ENCODE results near the gene TRIP11.

The TRIP11 gene

DNA sequence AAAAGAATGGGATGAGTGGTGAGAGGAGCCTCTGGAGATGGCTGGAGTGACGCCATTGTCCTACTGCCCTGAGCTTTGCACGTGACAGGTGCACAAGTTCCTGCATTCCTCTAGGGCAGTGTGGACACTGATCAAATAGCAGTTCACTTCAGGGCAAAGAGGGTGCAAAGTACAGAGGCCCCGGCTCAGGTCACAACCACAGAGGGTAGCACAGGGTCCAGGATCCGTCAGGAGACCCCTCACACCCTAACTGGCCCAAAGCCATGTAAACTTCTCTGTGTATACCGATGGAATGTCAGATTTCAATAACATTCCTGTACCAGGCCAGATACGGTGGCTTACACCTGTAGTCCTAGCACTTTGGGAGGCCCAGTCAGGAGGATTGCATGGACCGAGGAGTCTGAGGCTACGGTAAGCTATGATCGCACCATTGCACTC is 82.0 kb downstream of the TRIP11 start:
- H3K4me1 ChIP-seq (ENCODE audit: control insufficient read depth, insufficient read depth, low read length) = peaks cover 1% of the 10 kb centered on the region; the same call in 1 of the 2 replicates
- DNase-seq (ENCODE audit: low read depth, low spot score) = no peak
- H3K4me3 ChIP-seq (ENCODE audit: low read length) = no peak overlapping the region
- no peaks in the 10 kb centered on the region for H3K36me3 ChIP-seq (ENCODE audit: control insufficient read depth, insufficient read depth, low read length)
- no peak overlapping the region for H3K27ac ChIP-seq (ENCODE audit: low read length)
- H3K9me3 ChIP-seq (ENCODE audit: control insufficient read depth, insufficient read depth, low read length) = no peaks in the 10 kb centered on the region
- no CpG with 5 or more reads among the region's 9 CpGs for WGBS (ENCODE audit: insufficient coverage, insufficient read length)
- H3K27me3 ChIP-seq (ENCODE audit: control insufficient read depth, insufficient read depth, low read length) = no peaks in the 10 kb centered on the region

GRCh38 chr14:91956616-91957015 is 83.2 kb downstream of the TRIP11 start:
- no peak overlapping the region for H3K4me3 ChIP-seq (ENCODE audit: low read length)
- no peaks in the 10 kb centered on the region for H3K36me3 ChIP-seq (ENCODE audit: control insufficient read depth, insufficient read depth, low read length)
- DNase-seq (ENCODE audit: low read depth, low spot score) = no peak
- WGBS (ENCODE audit: insufficient coverage, insufficient read length) = no CpG with 5 or more reads among the region's 5 CpGs
- no peak overlapping the region for H3K27ac ChIP-seq (ENCODE audit: low read length)
- H3K4me1 ChIP-seq (ENCODE audit: control insufficient read depth, insufficient read depth, low read length) = peaks cover 1% of the 10 kb centered on the region; the same call in 1 of the 2 replicates
- H3K27me3 ChIP-seq (ENCODE audit: control insufficient read depth, insufficient read depth, low read length) = no peaks in the 10 kb centered on the region
- H3K9me3 ChIP-seq (ENCODE audit: control insufficient read depth, insufficient read depth, low read length) = no peaks in the 10 kb centered on the region

DNA sequence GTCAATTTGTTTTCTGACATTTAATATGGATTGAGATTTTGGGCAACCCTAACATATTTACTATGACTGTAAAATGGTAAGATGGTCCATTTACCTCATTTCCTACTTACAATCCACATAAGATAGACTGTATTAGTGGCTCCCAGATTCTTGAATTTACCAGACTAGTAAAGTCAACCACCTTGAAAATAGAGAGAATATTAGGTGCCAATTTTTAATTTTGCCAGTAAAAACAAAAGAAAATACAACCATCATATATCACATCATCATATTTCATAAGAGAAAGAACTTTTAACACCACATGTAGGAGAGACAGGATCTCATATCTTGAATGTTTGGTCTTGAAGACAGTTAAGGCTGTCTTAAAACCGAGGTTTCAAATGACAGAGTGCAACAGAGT is 84.7 kb downstream of the TRIP11 start:
- no peaks in the 10 kb centered on the region for H3K27me3 ChIP-seq (ENCODE audit: control insufficient read depth, insufficient read depth, low read length)
- H3K4me3 ChIP-seq (ENCODE audit: low read length) = no peak overlapping the region
- no peak overlapping the region for H3K27ac ChIP-seq (ENCODE audit: low read length)
- H3K36me3 ChIP-seq (ENCODE audit: control insufficient read depth, insufficient read depth, low read length) = no peaks in the 10 kb centered on the region
- no peak for DNase-seq (ENCODE audit: low read depth, low spot score)
- WGBS (ENCODE audit: insufficient coverage, insufficient read length) = no CpG with 5 or more reads among the region's 1 CpG
- H3K9me3 ChIP-seq (ENCODE audit: control insufficient read depth, insufficient read depth, low read length) = no peaks in the 10 kb centered on the region
- peaks cover 1% of the 10 kb centered on the region; the same call in 1 of the 2 replicates for H3K4me1 ChIP-seq (ENCODE audit: control insufficient read depth, insufficient read depth, low read length)

- DNase-seq (ENCODE audit: low read depth, low spot score) = no peak
- Histone ChIP-seq H3K27ac (ENCODE audit: low read length) (no peak overlapping the region), H3K4me1 (ENCODE audit: control insufficient read depth, insufficient read depth, low read length) (peaks cover 1% of the 10 kb centered on the region; the same call in 1 of the 2 replicates), H3K9me3 (ENCODE audit: control insufficient read depth, insufficient read depth, low read length) (no peaks in the 10 kb centered on the region), H3K36me3 (ENCODE audit: control insufficient read depth, insufficient read depth, low read length) (no peaks in the 10 kb centered on the region), H3K4me3 (ENCODE audit: low read length) (no peak overlapping the region), H3K27me3 (ENCODE audit: control insufficient read depth, insufficient read depth, low read length) (no peaks in the 10 kb centered on the region)
- WGBS (ENCODE audit: insufficient coverage, insufficient read length) = no CpG with 5 or more reads among the region's 8 CpGs
Observed at GRCh38 chr14:91953170-91953985, 86.5 kb downstream of the TRIP11 start.

GRCh38 chr14:91947475-91948184 is 92.2 kb downstream of the TRIP11 start, which contains the start of gene FBLN5:
TSS of gene FBLN5 (minus strand) at chr14:91947694. CDS start at chr14:91947229, 465 bp downstream.
- peak within 1 kb of the TSS; percentile 74; the same call in 1 of the 2 replicates for H3K4me3 ChIP-seq (ENCODE audit: low read length)
- no CpG with 5 or more reads among the region's 54 CpGs for WGBS (ENCODE audit: insufficient coverage, insufficient read length)
- no peaks in the 10 kb centered on the region for H3K36me3 ChIP-seq (ENCODE audit: control insufficient read depth, insufficient read depth, low read length)
- no peak within 1 kb of the TSS for H3K27ac ChIP-seq (ENCODE audit: low read length)
- DNase-seq (ENCODE audit: low read depth, low spot score) = peak; percentile 18
- H3K4me1 ChIP-seq (ENCODE audit: control insufficient read depth, insufficient read depth, low read length) = no peaks in the 10 kb centered on the region; the same call in 1 of the 2 replicates
- peaks cover 6% of the 10 kb centered on the region; the same call in 1 of the 2 replicates for H3K27me3 ChIP-seq (ENCODE audit: control insufficient read depth, insufficient read depth, low read length)
- H3K9me3 ChIP-seq (ENCODE audit: control insufficient read depth, insufficient read depth, low read length) = no peaks in the 10 kb centered on the region

GRCh38 chr14:91946622-91947474 is 93.0 kb downstream of the TRIP11 start:
- Histone ChIP-seq H3K36me3 (ENCODE audit: control insufficient read depth, insufficient read depth, low read length) (no peaks in the 10 kb centered on the region), H3K4me3 (ENCODE audit: low read length) (peak overlapping the region; percentile 74; the same call in 1 of the 2 replicates), H3K27me3 (ENCODE audit: control insufficient read depth, insufficient read depth, low read length) (peaks cover 6% of the 10 kb centered on the region; the same call in 1 of the 2 replicates), H3K9me3 (ENCODE audit: control insufficient read depth, insufficient read depth, low read length) (no peaks in the 10 kb centered on the region), H3K4me1 (ENCODE audit: control insufficient read depth, insufficient read depth, low read length) (no peaks in the 10 kb centered on the region; the same call in 1 of the 2 replicates), H3K27ac (ENCODE audit: low read length) (no peak overlapping the region)
- no CpG with 5 or more reads among the region's 38 CpGs for WGBS (ENCODE audit: insufficient coverage, insufficient read length)
- no peak for DNase-seq (ENCODE audit: low read depth, low spot score)

- no CpG with 5 or more reads among the region's 10 CpGs for WGBS (ENCODE audit: insufficient coverage, insufficient read length)
- peaks cover 6% of the 10 kb centered on the region; the same call in 1 of the 2 replicates for H3K27me3 ChIP-seq (ENCODE audit: control insufficient read depth, insufficient read depth, low read length)
- H3K4me1 ChIP-seq (ENCODE audit: control insufficient read depth, insufficient read depth, low read length) = no peaks in the 10 kb centered on the region; the same call in 1 of the 2 replicates
- no peak for DNase-seq (ENCODE audit: low read depth, low spot score)
- H3K9me3 ChIP-seq (ENCODE audit: control insufficient read depth, insufficient read depth, low read length) = no peaks in the 10 kb centered on the region
- no peak overlapping the region for H3K4me3 ChIP-seq (ENCODE audit: low read length)
- H3K27ac ChIP-seq (ENCODE audit: low read length) = no peak overlapping the region
- no peaks in the 10 kb centered on the region for H3K36me3 ChIP-seq (ENCODE audit: control insufficient read depth, insufficient read depth, low read length)
Observed at GRCh38 chr14:91945751-91946621, 93.9 kb downstream of the TRIP11 start.

GRCh38 chr14:91942946-91943345 is 96.9 kb downstream of the TRIP11 start:
- Histone ChIP-seq H3K4me3 (ENCODE audit: low read length) (no peak overlapping the region), H3K9me3 (ENCODE audit: control insufficient read depth, insufficient read depth, low read length) (no peaks in the 10 kb centered on the region), H3K36me3 (ENCODE audit: control insufficient read depth, insufficient read depth, low read length) (no peaks in the 10 kb centered on the region), H3K27me3 (ENCODE audit: control insufficient read depth, insufficient read depth, low read length) (peaks cover 6% of the 10 kb centered on the region; the same call in 1 of the 2 replicates), H3K4me1 (ENCODE audit: control insufficient read depth, insufficient read depth, low read length) (no peaks in the 10 kb centered on the region; the same call in 1 of the 2 replicates), H3K27ac (ENCODE audit: low read length) (no peak overlapping the region)
- DNase-seq (ENCODE audit: low read depth, low spot score) = no peak
- WGBS (ENCODE audit: insufficient coverage, insufficient read length) = no CpG with 5 or more reads among the region's 9 CpGs

DNA sequence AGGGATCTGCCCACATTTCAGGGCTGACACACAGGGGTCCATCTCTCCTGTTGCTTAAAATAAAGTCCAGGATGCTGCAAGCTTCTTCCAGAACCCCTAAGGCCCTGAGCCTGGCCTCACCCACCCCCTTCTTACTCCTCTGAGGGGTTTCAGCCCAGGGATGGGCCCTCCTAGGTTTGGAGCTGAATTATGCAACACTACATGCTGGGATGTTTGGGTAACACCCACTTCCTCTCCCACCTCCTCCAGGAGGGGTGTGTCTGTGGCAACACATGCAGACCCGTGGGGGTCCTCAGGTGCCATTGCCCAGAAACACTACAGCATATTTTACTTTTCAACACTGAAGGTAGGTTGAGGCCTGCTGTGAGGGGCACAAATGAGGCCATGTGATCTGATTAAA is 97.7 kb downstream of the TRIP11 start:
- no peaks in the 10 kb centered on the region for H3K9me3 ChIP-seq (ENCODE audit: control insufficient read depth, insufficient read depth, low read length)
- H3K27me3 ChIP-seq (ENCODE audit: control insufficient read depth, insufficient read depth, low read length) = peaks cover 6% of the 10 kb centered on the region; the same call in 1 of the 2 replicates
- WGBS (ENCODE audit: insufficient coverage, insufficient read length) = no CpG with 5 or more reads among the region's 1 CpG
- no peaks in the 10 kb centered on the region for H3K4me1 ChIP-seq (ENCODE audit: control insufficient read depth, insufficient read depth, low read length)
- no peak for DNase-seq (ENCODE audit: low read depth, low spot score)
- no peak overlapping the region for H3K27ac ChIP-seq (ENCODE audit: low read length)
- no peaks in the 10 kb centered on the region for H3K36me3 ChIP-seq (ENCODE audit: control insufficient read depth, insufficient read depth, low read length)
- no peak overlapping the region for H3K4me3 ChIP-seq (ENCODE audit: low read length)
